Measurements from ENCODE around the gene NCOA6.

DNA sequence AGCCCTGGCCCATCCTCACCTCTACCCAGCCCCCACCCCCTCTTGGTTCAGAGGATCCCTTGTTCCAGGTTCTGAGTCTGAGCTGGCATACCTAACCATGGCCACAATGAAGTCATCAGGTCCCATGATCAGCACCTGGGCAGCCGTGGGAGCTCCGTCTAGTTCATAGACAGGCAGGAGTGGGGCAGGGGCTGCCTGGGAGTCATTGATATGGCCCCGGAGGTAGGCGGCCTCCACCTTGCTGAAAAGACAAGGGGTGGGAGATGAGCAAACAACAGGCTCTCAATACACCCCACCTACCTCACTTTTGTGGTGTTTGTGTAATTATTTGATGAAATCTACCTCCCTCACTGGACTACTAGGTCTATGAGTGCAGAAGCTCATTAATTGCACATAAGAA lies 26.8 kb upstream of the NCOA6 start:
- TF ChIP-seq, protein P1, sequence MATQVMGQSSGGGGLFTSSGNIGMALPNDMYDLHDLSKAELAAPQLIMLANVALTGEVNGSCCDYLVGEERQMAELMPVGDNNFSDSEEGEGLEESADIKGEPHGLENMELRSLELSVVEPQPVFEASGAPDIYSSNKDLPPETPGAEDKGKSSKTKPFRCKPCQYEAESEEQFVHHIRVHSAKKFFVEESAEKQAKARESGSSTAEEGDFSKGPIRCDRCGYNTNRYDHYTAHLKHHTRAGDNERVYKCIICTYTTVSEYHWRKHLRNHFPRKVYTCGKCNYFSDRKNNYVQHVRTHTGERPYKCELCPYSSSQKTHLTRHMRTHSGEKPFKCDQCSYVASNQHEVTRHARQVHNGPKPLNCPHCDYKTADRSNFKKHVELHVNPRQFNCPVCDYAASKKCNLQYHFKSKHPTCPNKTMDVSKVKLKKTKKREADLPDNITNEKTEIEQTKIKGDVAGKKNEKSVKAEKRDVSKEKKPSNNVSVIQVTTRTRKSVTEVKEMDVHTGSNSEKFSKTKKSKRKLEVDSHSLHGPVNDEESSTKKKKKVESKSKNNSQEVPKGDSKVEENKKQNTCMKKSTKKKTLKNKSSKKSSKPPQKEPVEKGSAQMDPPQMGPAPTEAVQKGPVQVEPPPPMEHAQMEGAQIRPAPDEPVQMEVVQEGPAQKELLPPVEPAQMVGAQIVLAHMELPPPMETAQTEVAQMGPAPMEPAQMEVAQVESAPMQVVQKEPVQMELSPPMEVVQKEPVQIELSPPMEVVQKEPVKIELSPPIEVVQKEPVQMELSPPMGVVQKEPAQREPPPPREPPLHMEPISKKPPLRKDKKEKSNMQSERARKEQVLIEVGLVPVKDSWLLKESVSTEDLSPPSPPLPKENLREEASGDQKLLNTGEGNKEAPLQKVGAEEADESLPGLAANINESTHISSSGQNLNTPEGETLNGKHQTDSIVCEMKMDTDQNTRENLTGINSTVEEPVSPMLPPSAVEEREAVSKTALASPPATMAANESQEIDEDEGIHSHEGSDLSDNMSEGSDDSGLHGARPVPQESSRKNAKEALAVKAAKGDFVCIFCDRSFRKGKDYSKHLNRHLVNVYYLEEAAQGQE (IDR thresholded peaks at IDR 0.05; ENCODE audit: borderline replicate concordance), result no peak
- TF ChIP-seq, protein P2, sequence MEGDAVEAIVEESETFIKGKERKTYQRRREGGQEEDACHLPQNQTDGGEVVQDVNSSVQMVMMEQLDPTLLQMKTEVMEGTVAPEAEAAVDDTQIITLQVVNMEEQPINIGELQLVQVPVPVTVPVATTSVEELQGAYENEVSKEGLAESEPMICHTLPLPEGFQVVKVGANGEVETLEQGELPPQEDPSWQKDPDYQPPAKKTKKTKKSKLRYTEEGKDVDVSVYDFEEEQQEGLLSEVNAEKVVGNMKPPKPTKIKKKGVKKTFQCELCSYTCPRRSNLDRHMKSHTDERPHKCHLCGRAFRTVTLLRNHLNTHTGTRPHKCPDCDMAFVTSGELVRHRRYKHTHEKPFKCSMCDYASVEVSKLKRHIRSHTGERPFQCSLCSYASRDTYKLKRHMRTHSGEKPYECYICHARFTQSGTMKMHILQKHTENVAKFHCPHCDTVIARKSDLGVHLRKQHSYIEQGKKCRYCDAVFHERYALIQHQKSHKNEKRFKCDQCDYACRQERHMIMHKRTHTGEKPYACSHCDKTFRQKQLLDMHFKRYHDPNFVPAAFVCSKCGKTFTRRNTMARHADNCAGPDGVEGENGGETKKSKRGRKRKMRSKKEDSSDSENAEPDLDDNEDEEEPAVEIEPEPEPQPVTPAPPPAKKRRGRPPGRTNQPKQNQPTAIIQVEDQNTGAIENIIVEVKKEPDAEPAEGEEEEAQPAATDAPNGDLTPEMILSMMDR (IDR thresholded peaks at IDR 0.05; ENCODE audit: poor library complexity, severe bottlenecking), result no peak
- TF ChIP-seq RAD21 (conservative IDR thresholded peaks at IDR 0.05), result no peak
- no peak for TF ChIP-seq EZH2 (IDR thresholded peaks at IDR 0.05; ENCODE audit: borderline replicate concordance, insufficient read depth, low read length, poor library complexity, severe bottlenecking)
- no peak for TF ChIP-seq SMC3 (conservative IDR thresholded peaks at IDR 0.05; ENCODE audit: poor library complexity)
- TF ChIP-seq EP300 (conservative IDR thresholded peaks at IDR 0.05; ENCODE audit: poor library complexity, severe bottlenecking), result no peak
- no peak for TF ChIP-seq TAF1 (IDR thresholded peaks at IDR 0.05; ENCODE audit: low read depth)
- no peak for TF ChIP-seq POLR2AphosphoS5 (IDR thresholded peaks at IDR 0.05)
- no peak for TF ChIP-seq MXI1 (conservative IDR thresholded peaks at IDR 0.05; ENCODE audit: poor library complexity, severe bottlenecking)
